Spleen (tissue), 7 donors: ENCODE measurements around the gene LSAMP.

Experiments
- POLR2A ChIP-seq, 3 donors: fragments of 450-650 bp; IDR thresholded peaks; one replicate each; pipeline ENCODE4 v1.5.1; 2017; ENCODE audit warnings: antibody characterized with exemption in 3 of 3, mild to moderate bottlenecking in 1 of 3
- TF ChIP-seq, protein P1 (sequence below), 11 experiments: fragments of 200-600 bp in 7 of 11; fragments of 450-650 bp in 4 of 11; sonication (generic) in 4 of 11; IDR thresholded peaks in 8 of 11; conservative IDR thresholded peaks in 3 of 11; 1 replicate in 7 of 11; 2 replicates in 4 of 11; pipeline versions ENCODE4 v1.4.0 to v1.8.0; 2016 to 2021; ENCODE audit warnings: antibody characterized with exemption in 11 of 11, inconsistent platforms in 4 of 11, mild to moderate bottlenecking in 1 of 11
- donor health status: DM: no; HTN: no; CAD: no; lungs with moderate emphysema.
- donor health status: DM: no; HTN: no; CAD: no.
- donor health status: DM: no; HTN: no; CAD: no.

DNA sequence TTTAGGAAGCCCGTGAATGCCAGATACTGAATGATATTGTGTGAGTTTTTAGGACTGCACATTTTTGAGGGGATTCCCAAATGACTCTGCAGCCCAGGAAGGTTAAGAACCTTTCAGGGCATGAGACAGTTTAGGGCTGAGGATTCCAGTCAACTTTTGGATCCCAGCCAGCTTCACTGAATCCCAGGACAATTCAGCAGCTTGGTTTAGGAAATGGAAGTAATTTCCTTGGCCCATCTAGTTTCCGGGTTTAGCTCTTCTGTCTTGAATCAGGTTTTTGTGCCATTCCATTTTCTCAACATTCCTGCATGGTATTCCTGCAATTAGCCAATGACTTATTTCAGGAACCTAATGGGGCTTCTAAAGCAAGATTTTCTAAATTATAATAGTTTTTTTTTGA, 253.9 kb downstream of the LSAMP start:
- TF ChIP-seq POLR2A (IDR thresholded peaks at IDR 0.05), result no peak
- TF ChIP-seq, protein P1, sequence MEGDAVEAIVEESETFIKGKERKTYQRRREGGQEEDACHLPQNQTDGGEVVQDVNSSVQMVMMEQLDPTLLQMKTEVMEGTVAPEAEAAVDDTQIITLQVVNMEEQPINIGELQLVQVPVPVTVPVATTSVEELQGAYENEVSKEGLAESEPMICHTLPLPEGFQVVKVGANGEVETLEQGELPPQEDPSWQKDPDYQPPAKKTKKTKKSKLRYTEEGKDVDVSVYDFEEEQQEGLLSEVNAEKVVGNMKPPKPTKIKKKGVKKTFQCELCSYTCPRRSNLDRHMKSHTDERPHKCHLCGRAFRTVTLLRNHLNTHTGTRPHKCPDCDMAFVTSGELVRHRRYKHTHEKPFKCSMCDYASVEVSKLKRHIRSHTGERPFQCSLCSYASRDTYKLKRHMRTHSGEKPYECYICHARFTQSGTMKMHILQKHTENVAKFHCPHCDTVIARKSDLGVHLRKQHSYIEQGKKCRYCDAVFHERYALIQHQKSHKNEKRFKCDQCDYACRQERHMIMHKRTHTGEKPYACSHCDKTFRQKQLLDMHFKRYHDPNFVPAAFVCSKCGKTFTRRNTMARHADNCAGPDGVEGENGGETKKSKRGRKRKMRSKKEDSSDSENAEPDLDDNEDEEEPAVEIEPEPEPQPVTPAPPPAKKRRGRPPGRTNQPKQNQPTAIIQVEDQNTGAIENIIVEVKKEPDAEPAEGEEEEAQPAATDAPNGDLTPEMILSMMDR (IDR thresholded peaks at IDR 0.05 in 8 of 11, conservative IDR thresholded peaks at IDR 0.05 in 3 of 11), result no peak
